Transverse colon (tissue), 4 donors: ENCODE measurements around the gene KLK5. TPM values are rescaled to one million over a fixed set of nuclear protein-coding genes. Genes with fewer than 3 reads are reported as not detected.

Source experiments
- DNase-seq: peaks from one replicate; pipeline ENCODE4 v3.0.0-alpha.2; 2019
- H3K27ac ChIP-seq, 4 donors: fragments of 200-600 bp; sonication (generic); 2 replicates each; pipeline ENCODE4 v1.5.1; 2016 to 2018; ENCODE audit warnings: inconsistent platforms in 4 of 4
- H3K27me3 ChIP-seq: fragments of 200-600 bp; sonication (generic); 2 replicates; pipeline ENCODE4 v1.5.1; 2017; ENCODE audit warnings: inconsistent platforms
- H3K36me3 ChIP-seq, 4 donors: fragments of 200-600 bp; sonication (generic); 2 replicates each; pipeline ENCODE4 v1.5.1; 2017 to 2019; ENCODE audit warnings: inconsistent platforms in 4 of 4
- H3K4me1 ChIP-seq, 4 donors: fragments of 200-600 bp; sonication (generic); 2 replicates each; pipeline ENCODE4 v1.5.1; 2017 to 2020; ENCODE audit warnings: inconsistent platforms in 4 of 4
- H3K4me3 ChIP-seq, 4 donors: fragments of 200-600 bp; sonication (generic); 1 replicate in 1 of 4; 2 replicates in 3 of 4; pipeline versions ENCODE4 v1.5.1 to v1.6.1; 2017 to 2019; ENCODE audit warnings: inconsistent platforms in 4 of 4
- H3K9me3 ChIP-seq, 2 donors: fragments of 200-600 bp; sonication (generic); 2 replicates each; pipeline ENCODE4 v1.5.1; 2017 to 2019; ENCODE audit warnings: inconsistent platforms in 2 of 2
- CTCF ChIP-seq, 5 experiments: fragments of 200-600 bp in 3 of 5; fragments of 450-650 bp in 2 of 5; sonication (generic) in 3 of 5; IDR thresholded peaks; 1 replicate in 2 of 5; 2 replicates in 3 of 5; pipeline ENCODE4 v1.5.1; 2016 to 2017; ENCODE audit warnings: antibody characterized with exemption in 5 of 5, inconsistent platforms in 3 of 5, mild to moderate bottlenecking in 2 of 5, moderate library complexity in 1 of 5
- EP300 ChIP-seq: sonication (generic); formaldehyde crosslinking; IDR thresholded peaks from one replicate; pipeline ENCODE4 v1.6.1; 2017; ENCODE audit warnings: antibody characterized with exemption, low read depth
- POLR2A ChIP-seq: fragments of 450-650 bp; IDR thresholded peaks from one replicate; pipeline ENCODE4 v1.6.1; 2016; ENCODE audit warnings: antibody characterized with exemption, mild to moderate bottlenecking, moderate library complexity
- POLR2AphosphoS5 ChIP-seq, 3 donors: sonication (generic); formaldehyde crosslinking; IDR thresholded peaks; one replicate each; pipeline ENCODE4 v1.6.1; 2016; ENCODE audit warnings: antibody characterized with exemption in 3 of 3
- WGBS, 2 donors: methylation state at CpG; one replicate each; pipeline ENCODE4 v1.1.5; 2018; ENCODE audit warnings: low coverage in 1 of 2; 5-methylcytosine and 5-hydroxymethylcytosine counted together
- in situ Hi-C, 4 donors: fragments of 200-750 bp; cut with MboI; loops; one replicate each; pipeline versions ENCODE4 v1.15.0 to v1.15.1; 2017; ENCODE audit warnings: low sequenced_read_pairs in 3 of 4, low pct_ligation_motif_present in 1 of 4, low pct_unique_long_range_greater_than_20kb in 1 of 4
- intact Hi-C: fragments of 100-400 bp; cut with DNase I; formaldehyde crosslinking; loops from one replicate; pipeline ENCODE4 v1.15.1; 2023; ENCODE audit warnings: low total_unique reads
- total RNA-seq, 4 donors: library from RNA; depleted of rRNA; stranded (reverse); fragments of >200 nt; gene quantifications; one replicate each; pipeline ENCODE4 v1.1.0, GENCODE V29; 2016

The KLK5 gene
- total RNA-seq, 4 donors from 2014 or later: not detected

- TF ChIP-seq POLR2A (no peak), POLR2AphosphoS5 (IDR thresholded peaks at IDR 0.05) (no peak), CTCF (IDR thresholded peaks at IDR 0.05) (no peak), EP300 (no peak)
- H3K27ac ChIP-seq: no peak overlapping the region
- peaks cover 51% of the 10 kb centered on the region for H3K27me3 ChIP-seq
- H3K9me3 ChIP-seq: no peaks in the 10 kb centered on the region
- WGBS, 2 donors: 0 to 71% methylated on average over 1 to 8 of the region's 8 CpGs
- no peaks in the 10 kb centered on the region for H3K36me3 ChIP-seq
- DNase-seq: no peak
- in situ Hi-C loops: no loop called here
- H3K4me1 ChIP-seq: no peaks in the 10 kb centered on the region
- intact Hi-C loops: no loop called here
- H3K4me3 ChIP-seq: no peak overlapping the region
These were observed 19.2 kb downstream of the KLK5 start for GRCh38 chr19:50933640-50934039.

- WGBS, 2 donors: 46% methylated on average over 4 of the region's 4 CpGs; no CpG with 5 or more reads in 1 of the 2 donors
- in situ Hi-C loops: no loop called here
- H3K9me3 ChIP-seq: no peaks in the 10 kb centered on the region
- intact Hi-C loops: no loop called here
- H3K27ac ChIP-seq: no peak overlapping the region
- peaks cover 49% of the 10 kb centered on the region for H3K27me3 ChIP-seq
- TF ChIP-seq CTCF (IDR thresholded peaks at IDR 0.05) (no peak), EP300 (no peak), POLR2AphosphoS5 (IDR thresholded peaks at IDR 0.05) (no peak), POLR2A (no peak)
- H3K4me1 ChIP-seq: no peaks in the 10 kb centered on the region
- no peaks in the 10 kb centered on the region for H3K36me3 ChIP-seq
- H3K4me3 ChIP-seq: no peak overlapping the region
- no peak for DNase-seq
These were observed 20.2 kb downstream of the KLK5 start for GRCh38 chr19:50932690-50933083.

GRCh38 chr19:50932018-50932689, 20.7 kb downstream of the KLK5 start:
- H3K9me3 ChIP-seq: no peaks in the 10 kb centered on the region
- DNase-seq: no peak
- no peak overlapping the region for H3K4me3 ChIP-seq
- H3K27ac ChIP-seq: no peak overlapping the region
- H3K36me3 ChIP-seq: no peaks in the 10 kb centered on the region
- 0 to 59% methylated on average over 1 to 11 of the region's 11 CpGs for WGBS, 2 donors
- in situ Hi-C loops: no loop called here
- H3K4me1 ChIP-seq: no peaks in the 10 kb centered on the region
- H3K27me3 ChIP-seq: peaks cover 49% of the 10 kb centered on the region
- no peak for TF ChIP-seq POLR2AphosphoS5 (IDR thresholded peaks at IDR 0.05)
- no peak for TF ChIP-seq CTCF (IDR thresholded peaks at IDR 0.05)
- TF ChIP-seq EP300: no peak
- no peak for TF ChIP-seq POLR2A
- intact Hi-C loops: no loop called here

- Histone ChIP-seq H3K27ac (no peak overlapping the region), H3K36me3 (no peaks in the 10 kb centered on the region), H3K4me3 (no peak overlapping the region), H3K4me1 (no peaks in the 10 kb centered on the region), H3K27me3 (peaks cover 52% of the 10 kb centered on the region), H3K9me3 (no peaks in the 10 kb centered on the region)
- TF ChIP-seq POLR2A: no peak
- TF ChIP-seq EP300: no peak
- TF ChIP-seq POLR2AphosphoS5 (IDR thresholded peaks at IDR 0.05): no peak
- TF ChIP-seq CTCF (IDR thresholded peaks at IDR 0.05): no peak
- intact Hi-C loops (no loop called here), in situ Hi-C loops (no loop called here)
- DNase-seq: no peak
These were observed 21.8 kb downstream of the KLK5 start for GRCh38 chr19:50931023-50931422.
